Epithelial cell of esophagus (primary cell): Measurements from ENCODE around the gene MYL4.
"Not testable (repeated sequence)": the region's sequence is repeated elsewhere in the genome, so short reads cannot be mapped to it uniquely, and the experiment has no call there.

Experiments used
- DNase-seq: peaks from one replicate; pipeline ENCODE4 v3.0.0; 2010; ENCODE audit warnings: low read depth
- H3K4me3 ChIP-seq: 2 replicates; pipeline ENCODE4 v1.5.1; 2011; ENCODE audit warnings: mild to moderate bottlenecking, low read length, control low read depth
- CTCF ChIP-seq: IDR thresholded peaks from 2 replicates; pipeline ENCODE4 v1.5.1; 2011; ENCODE audit warnings: low read depth, mild to moderate bottlenecking, low read length, control low read depth, inconsistent platforms; ENCODE audit not compliant: insufficient read depth; ENCODE audit errors: missing control alignments

MYL4 gene

GRCh38 chr17:47172696-47173565 lies 36.2 kb upstream of the MYL4 start:
- no peak for TF ChIP-seq CTCF
- DNase-seq = no peak

GRCh38 chr17:47174823-47175222 lies 34.3 kb upstream of the MYL4 start:
- H3K4me3 ChIP-seq, DNase-seq: not testable (repeated sequence)

More at GRCh38 chr17:47172696-47173565, 36.2 kb upstream of the MYL4 start:
- no peak overlapping the region for H3K4me3 ChIP-seq

- no peak overlapping the region for H3K4me3 ChIP-seq
- DNase-seq = no peak
- no peak for TF ChIP-seq CTCF
These were observed 32.7 kb upstream of the MYL4 start for GRCh38 chr17:47176389-47176826.

- no peak overlapping the region for H3K4me3 ChIP-seq
- no peak for DNase-seq
- no peak for TF ChIP-seq CTCF
These were observed 31.9 kb upstream of the MYL4 start for GRCh38 chr17:47177261-47177660.

- no peak for DNase-seq
- TF ChIP-seq CTCF = no peak
- no peak overlapping the region for H3K4me3 ChIP-seq
These were observed 30.0 kb upstream of the MYL4 start for GRCh38 chr17:47179141-47179540.

- no peak overlapping the region for H3K4me3 ChIP-seq
- no peak for TF ChIP-seq CTCF
- DNase-seq = no peak
These were observed 28.8 kb upstream of the MYL4 start for GRCh38 chr17:47180337-47180736.

- not testable (repeated sequence) for H3K4me3 ChIP-seq, DNase-seq
These were observed 28.2 kb upstream of the MYL4 start for GRCh38 chr17:47180988-47181387.

- no peak for TF ChIP-seq CTCF
- no peak overlapping the region for H3K4me3 ChIP-seq
- DNase-seq = no peak
These were observed 24.5 kb upstream of the MYL4 start for GRCh38 chr17:47184681-47185080.
